NCI-H128 (cell line): Measurements from ENCODE around the gene IPPK.

Source experiments
- DNase-seq: peaks from one replicate; lab custom pipeline; 2025; ENCODE audit not compliant: unreplicated experiment; lab: John Stamatoyannopoulos, UW

The IPPK gene

DNA sequence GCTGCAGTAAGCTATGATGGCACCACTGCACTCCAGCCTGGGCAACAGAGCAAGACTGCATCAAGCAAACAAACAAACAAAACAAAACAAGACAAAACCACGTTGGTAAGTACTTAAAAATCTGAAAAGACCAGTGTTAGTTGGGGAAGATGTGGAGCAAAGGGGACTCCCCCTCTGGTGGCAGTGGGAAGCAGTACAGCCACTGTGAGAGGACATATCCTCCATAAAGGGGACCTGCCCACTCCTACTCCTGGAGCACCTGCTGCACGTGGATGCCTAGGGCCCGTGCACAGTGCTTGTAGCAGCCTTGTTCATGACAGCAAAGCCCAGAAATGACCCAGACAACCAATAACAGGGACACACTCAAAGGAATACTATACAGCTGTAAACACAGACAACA lies 17.0 kb upstream of the IPPK start:
- no peak for DNase-seq

DNA sequence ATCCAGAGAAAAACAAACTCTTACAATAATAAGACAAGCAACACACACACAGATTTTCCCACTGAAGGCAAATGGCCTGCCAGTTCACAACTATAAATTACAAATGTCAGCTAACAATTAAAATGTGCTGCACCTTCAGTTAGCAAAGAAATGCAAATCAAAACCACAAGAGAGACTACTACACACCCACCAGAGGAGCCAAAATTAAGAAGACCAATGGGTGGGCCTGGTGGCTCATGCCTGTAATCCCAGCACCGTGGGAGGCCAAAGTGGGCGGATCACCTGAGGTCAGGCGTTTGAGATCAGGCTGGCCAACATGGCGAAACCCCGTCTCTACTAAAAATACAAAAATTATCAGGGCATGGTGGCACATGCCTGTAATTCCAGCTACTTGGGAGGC lies 15.1 kb upstream of the IPPK start:
- DNase-seq = no peak

DNA sequence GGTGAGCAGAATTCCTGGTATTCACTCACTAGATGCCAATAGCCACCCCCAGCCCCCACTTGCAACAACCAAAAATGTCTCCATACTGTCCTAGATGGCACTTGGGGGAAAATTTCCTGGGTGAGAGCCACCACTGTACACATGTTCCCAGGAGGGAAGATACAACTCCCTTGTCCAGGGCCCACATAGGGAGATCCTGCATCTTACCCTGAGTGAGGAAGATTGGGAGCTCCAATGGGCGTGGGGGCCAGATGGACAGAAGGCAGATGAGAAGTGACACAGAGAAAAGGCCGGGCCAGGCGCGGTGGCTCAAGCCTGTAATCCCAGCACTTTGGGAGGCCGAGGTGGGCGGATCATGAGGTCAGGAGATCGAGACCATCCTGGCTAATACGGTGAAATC lies 12.3 kb upstream of the IPPK start:
- DNase-seq = no peak

DNA sequence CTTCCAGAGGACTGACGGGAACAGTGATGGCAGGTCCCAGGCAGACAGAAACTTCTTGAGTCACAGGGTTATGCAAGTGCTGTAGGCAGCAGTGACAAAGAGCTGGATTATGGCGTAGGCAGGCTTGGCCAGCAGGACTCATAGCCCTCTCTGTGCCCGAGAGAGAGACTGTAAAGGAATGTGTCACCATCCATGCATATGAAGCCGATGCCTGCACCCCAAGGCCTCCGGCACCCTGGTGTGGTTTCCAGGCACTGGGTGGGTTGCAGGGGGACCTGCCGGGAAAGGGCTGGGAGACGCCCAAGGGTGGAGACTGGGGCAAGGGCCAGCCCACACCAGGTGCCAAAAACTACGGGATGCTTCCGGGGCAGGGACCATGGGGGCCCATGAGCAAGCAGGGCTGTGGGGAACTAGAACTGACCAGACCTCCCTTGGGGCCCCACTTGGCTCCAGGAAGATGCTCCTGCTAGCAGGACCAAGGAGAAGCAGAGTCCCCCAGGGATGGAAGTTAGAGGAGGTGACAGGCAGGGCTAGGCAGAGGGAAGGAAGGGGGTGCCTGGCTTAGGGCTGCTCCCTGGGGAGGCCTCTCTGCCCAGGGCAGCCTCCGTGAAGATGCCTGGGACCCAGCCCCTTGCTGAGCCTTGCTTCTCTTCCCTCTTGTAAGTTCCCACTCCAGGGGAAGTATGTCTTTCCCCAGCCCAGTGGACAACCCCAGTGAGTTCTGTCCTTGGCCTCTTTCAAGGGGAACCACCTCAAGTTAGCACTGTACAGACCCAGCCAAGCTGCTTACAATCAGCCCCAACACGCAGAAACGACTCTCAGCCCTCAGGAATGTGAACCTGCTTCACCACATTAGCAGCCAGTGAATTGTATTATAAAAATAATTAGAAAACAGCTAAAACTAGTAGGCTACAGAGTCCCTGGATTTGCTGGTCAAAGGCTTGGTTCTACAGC lies 10.5 kb upstream of the IPPK start:
- no peak for DNase-seq

DNA sequence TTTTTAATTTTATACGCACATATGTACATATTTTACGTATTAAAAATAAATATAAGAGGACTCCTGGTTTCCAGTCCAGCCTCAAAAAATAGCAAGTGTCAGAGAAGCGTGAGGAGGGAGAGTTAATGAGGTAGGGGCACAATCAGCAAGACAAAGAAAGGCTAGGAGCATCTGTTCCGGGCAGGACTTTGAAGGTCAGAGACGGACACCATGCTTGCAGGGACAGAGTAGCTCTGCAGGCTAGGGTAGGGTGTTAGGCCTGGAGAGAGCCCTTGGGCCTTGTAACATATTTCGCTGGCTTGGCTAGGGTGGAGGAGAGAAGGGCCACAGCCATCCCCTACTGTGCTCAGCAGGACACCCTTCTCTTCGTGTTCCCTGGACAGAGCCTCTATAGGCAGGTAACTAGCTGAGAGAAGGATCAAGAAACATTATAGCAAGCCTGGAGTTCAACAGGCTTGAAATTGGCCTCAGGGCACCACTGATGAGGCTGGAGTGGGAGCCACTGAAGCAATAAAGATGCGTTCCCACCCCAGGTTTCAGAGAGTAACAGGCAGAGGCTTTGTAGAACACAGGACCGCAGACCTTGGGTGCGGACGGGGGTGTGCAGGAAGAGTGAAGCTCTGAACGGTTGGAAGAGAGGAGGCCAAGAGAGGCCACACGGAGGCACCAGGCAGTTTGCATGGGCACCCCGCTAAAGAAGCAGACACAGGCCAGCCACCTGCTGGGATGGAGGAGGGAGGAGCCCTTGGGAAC lies 9.7 kb upstream of the IPPK start:
- DNase-seq = no peak

DNA sequence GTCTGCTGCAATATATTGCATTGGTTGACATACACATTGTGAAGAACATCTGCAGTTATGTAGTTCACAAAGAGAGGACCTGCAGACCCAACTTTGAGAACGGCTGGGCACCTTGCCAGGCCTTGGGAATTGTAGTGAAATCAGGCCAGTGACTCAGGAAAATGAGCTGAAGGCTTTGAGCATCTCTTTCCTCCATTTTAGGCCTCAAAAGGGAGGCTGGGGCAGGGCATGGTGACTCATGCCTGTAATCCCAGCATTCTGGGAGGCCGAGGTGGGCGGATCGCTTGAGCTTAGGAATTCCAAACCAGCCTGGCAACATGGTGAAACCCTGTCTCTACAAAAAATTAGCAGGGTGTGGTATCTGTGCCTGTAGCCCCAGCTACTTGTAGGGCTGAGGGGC lies 1.4 kb upstream of the IPPK start:
- DNase-seq = no peak

DNA sequence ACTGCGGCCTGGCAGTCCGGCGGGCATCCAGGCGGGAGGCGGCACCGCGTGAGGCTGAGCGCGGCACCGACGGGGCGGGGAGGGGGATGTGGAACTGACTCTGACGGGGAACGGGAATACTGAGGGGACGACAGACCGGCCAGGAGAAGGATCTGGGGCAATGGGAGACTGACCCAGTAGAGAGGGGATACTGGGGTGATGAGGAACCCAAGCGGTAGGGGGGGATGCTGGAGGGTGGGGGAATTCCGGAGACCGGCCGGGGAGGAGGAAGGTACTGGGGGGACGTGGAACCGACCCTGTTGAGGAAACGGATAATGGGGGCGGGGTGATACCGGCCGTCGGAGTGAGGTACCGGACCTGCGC lies 423 bp downstream of the IPPK start:
- DNase-seq = no peak

DNA sequence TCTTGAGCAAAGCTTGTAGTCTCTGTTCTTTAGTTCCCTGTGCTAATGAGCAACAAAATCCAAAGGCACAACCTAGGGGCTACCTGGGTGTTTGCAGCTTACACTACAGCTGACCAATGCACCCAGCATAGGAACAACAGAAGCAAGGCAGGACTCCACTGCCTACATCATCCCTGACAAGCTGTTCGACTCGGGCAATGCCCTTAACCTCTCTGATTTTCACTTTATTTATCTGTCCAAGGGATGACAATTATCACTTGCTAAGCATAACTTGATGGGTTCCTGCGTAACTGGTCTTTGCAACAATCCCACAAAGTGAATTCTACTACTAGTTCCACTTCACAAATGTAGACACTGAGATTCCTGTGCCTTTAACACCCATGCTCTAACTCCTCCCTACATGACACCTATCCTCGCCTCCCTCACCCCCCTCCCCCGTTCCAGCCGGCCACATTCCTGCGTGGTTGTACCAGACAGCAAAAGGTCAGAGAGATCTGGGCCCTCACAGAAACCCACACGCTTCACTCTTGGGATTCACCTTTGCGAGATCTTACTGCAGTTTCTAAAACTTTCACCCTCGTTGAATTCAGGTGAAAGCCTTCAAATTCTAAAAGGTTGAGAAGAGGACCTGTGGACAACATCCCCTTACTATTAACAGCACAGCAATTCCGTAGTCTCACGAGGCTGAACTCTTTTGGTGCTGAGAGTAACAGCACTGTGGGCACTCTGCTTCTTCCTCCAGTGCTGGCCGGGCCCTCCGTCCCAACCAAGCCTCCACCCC lies 995 bp downstream of the IPPK start:
- no peak for DNase-seq

DNA sequence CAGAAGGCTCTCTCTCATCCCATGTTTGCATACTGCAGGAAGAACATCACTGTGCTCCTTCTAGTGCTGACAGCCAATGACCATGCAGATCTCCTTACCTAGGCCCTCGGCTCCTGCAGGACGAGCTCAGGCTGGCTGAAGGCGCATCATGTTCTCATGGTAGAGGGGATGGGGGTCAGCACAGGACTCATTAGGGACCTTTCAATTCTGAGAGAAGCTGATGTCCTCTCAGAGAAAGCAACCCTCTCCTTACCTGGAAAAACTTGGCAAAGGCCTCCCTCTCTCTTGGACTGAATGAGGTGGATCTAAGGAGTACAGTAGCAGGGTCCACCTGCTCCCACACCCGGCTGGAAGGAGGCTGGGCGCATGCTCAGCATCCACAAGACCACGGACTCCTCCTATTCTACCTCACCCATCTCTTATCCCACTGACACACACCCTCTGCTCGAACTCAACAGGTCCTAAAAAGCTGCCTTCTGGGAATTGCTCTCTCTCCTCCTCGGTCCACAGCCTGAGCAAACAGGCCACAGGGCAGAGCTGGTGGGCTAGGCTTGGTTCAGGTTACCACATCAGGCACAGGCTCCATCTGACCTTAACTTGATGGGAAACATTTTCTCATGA lies 2.9 kb downstream of the IPPK start:
- DNase-seq = no peak

DNA sequence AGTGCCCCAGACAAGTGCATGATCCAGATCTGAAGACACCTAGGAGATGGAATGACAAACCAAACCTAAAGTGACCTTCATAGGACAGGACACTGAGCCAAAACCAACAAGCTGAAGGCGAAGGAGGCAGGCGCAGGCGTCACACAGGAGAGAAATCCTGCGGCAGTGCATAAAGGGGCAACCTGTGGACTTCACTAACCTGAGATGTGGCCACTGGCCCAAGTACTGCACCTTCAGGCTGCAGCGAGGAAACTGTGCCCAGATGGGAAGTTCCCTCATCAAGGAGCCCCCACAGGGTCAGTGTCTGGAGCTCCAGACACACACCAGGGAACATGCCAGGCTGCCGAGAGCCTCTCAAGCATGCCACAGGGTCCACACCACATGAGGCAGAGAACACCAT lies 3.7 kb downstream of the IPPK start:
- no peak for DNase-seq

DNA sequence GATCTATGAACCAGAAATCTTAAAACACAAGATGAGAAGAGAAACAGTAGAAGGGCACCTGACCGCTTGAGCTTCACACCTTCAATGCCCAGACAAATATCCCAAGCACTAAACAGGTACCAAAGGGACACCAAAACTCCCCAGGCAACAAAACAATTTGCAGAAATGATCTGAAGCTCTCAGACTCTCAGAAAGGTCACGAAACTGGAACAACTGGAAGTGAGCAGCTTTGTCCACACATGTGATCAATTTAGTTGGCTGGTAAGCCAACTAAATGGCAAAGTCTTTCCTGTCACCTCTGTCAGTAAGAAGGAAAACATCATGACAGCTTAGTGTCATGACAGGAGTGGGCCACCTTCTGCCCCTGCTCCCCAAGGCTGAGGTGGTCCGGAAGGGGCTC lies 4.1 kb downstream of the IPPK start:
- DNase-seq = no peak

DNA sequence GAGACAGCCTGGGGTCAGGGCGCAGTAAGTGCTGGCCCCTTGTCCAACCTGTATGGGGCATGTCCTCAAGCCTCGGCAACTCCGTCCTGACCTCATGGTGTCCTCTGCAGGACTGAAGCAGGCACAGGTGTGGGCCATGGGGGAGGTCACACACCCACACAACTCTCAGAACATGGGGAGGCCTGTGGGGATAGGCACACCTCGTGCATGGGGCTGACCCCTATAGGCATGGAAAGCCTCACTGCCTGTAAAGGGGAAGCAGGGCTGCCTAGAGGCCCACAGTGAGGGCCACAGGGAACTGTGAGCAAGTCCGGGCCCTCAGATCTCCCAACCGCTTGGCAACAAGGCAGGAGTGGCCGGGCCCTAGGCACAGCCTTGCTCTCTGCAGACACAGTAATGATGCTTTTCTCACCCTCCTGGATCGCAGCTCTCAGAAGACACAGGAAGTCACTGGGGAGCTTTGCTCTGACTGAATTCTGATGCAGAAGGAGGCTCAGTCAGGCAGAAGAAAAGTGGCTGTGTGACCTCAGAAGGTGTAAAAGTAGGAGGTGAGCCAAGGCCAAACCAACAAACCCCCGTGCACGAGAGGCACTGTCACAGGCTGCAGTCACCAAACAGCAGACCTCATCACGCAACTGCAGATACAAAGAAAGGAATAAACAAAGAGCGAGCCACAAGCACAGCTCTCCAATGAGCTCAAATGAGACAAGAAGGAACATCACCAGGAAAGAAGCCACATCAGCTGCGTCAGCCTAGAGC lies 5.4 kb downstream of the IPPK start:
- DNase-seq = no peak

DNA sequence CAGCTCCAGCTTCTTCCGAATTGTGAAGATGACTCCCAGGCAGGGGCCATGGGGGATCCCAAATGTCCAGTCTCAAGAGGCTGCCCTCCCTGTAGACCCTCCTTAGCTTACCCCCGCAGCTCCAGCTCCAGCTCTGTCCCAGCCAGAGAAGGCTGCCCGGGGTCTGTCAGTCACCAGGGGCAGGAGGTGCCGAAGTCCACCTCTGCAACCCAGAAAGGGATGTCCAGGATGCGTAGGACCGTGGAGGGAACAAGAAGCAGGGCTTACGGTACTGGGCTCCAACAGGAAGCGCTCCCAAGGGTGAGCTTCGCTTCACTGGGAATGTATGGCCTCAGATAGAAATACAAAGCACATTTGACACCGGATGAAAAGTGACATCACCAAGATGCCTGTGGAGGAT lies 6.0 kb downstream of the IPPK start:
- no peak for DNase-seq

DNA sequence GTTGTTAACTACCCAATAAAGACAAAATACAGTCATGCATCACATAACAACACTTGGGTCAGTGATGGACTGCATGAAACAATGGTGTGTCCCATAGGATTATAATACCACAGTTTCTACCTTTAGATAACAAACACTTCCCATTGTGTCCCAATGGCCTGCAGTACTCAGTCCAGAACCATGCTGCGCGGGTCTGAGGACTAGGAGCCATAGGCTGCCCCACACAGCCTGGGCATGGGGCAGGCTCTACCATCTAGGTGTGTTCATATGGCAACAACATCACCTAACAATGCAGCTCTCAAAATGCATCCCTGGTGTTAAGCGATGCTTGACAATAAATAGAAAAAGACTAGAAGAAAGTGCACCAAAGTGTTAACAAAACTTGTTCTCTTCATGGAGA lies 6.8 kb downstream of the IPPK start:
- no peak for DNase-seq

DNA sequence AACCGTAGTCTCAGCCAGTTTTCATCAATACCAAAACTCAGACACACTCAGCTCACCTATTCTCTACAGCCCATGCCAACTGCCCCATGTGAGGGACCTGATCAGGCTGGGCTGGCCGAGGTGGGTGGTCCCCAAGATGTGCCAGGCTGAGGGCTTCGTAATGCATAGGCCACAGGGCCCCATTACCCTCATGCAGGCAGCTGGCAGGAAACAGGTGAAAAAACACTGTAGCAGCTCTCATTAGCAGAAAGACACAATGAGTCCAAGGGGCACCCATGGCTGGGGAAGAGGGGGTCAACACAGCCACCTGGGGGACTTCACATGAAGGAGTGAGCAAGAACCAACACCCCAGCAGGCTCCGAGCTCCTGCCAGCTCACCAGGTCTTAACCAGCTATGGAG lies 8.2 kb downstream of the IPPK start:
- no peak for DNase-seq

DNA sequence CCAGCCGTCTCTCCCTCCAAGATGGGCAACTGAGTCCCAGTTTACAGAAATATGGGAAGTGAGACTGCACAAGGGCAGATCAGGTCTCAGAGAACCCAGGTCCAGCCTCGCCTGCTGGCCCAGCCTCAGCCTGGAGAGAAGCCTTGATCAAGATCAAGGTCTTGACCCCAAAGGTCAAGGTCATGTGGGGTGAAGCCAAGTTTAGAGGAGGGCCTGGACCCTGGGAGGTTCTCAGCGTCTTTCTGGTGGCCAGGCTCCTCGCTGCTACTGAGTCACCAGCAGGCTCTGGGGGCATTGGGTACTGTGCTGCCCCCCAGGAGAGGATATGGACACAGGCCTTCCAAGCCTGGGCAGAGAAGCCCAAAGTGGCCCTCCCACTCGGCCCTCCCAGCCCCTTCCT lies 8.8 kb downstream of the IPPK start:
- DNase-seq = no peak

DNA sequence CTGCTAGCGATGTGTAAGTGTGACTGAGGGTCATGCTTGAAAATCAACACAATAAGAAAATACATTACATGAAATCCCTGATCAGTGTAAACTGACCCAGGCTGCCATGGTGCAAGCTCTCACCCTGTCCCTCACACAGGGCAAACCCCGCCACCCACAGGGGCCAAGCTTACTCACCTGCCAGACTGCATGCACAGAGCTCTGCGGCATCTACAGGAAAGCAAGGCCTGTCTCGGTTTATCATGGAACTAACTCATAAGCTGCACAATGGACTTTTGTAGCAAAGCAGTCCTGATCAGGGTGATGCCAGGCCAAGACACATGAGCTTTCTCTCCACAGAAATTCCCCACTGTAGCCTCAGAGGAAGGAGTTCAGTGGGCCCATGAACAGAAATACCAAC lies 9.7 kb downstream of the IPPK start:
- no peak for DNase-seq

DNA sequence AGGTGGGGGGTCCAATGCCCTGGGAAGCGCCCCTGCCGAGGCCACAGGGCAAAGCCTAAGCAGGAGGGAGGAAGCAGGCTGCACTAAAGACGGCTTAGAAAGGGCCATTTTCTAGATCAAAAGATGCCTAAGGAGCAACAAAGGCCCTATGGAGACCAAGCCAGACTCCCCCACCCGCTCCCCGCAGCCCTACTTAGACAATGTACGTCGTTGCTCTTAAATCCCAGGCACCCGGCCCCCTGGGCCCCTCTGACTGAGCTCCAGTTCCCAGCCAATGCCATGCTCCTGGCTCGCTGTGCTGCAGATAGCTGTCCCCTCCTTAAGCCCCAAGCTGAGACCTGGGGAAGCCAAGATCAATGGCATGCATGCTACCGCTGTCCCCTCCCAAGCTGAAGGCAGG lies 10.3 kb downstream of the IPPK start:
- DNase-seq = no peak

DNA sequence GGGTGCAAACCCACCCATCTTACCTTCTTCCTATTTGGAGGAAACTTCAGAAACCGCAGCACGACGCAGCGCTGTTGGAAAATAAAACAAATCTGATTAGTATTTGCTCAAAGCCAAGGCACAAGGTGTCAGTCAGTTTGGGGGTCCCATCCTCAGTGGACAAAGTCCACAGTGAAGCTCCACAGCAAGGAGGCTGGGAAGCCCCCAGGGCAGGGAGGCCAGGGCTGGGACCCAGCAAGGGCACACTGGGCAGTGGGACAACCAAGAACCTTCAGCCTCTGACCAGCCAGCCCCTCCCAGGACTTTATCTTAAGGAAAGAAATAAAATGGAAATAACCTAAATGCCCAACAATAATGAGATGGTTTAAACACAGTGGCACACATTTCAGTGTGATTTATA lies 11.3 kb downstream of the IPPK start:
- DNase-seq = no peak

DNA sequence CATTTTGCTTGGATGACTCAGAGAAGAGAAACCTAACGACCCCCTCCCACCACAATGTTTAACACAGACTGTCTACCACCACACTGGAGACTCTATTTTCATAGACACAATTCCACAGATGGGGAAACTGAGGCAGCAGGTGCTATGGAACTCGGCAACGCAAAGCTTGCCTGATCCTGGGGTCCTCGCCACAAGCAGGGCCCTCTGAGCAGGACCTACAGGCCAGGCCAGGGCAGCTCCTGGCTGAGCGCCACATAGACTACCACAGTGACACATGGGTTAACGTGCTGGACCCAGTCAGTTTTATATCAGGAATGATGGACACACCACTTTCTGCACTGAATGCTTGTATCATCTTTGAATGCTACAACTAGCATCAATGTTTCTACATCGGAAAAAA lies 11.8 kb downstream of the IPPK start:
- DNase-seq = no peak
